ENCODE results near the gene ELL2.

The ELL2 gene

GRCh38 chr5:95989283-95990048, 27.8 kb upstream of the ELL2 start:
- no peak overlapping the region for H3K4me3 ChIP-seq (ENCODE audit: low read length)
- H3K4me1 ChIP-seq (ENCODE audit: low read length), result no peaks in the 10 kb centered on the region
- no peaks in the 10 kb centered on the region for H3K27me3 ChIP-seq (replicated peaks; ENCODE audit: insufficient read depth, low read length)
- no peaks in the 10 kb centered on the region for H4K20me1 ChIP-seq (ENCODE audit: insufficient read depth, low read length)
- no peak overlapping the region for H3K4me2 ChIP-seq (ENCODE audit: low read depth, low read length)
- H3K27ac ChIP-seq (ENCODE audit: low read length), result no peak overlapping the region
- TF ChIP-seq EZH2phosphoT487 (IDR thresholded peaks at IDR 0.05; ENCODE audit: low read length) (no peak), CTCF (IDR thresholded peaks at IDR 0.05; ENCODE audit: low read length) (no peak), EZH2 (optimal IDR thresholded peaks at IDR 0.05; ENCODE audit: low read depth, low read length) (no peak)
- H2AFZ ChIP-seq (ENCODE audit: low read length), result no peak overlapping the region
- DNase-seq, result no peak
- H3K9ac ChIP-seq (ENCODE audit: low read length), result no peak overlapping the region
- H3F3A ChIP-seq (ENCODE audit: insufficient read depth, low read length), result no peaks in the 10 kb centered on the region
- H3K79me2 ChIP-seq (ENCODE audit: low read length), result no peaks in the 10 kb centered on the region
- no peaks in the 10 kb centered on the region for H3K9me2 ChIP-seq (replicated peaks; ENCODE audit: insufficient read depth, low read length)
- H3K9me3 ChIP-seq (replicated peaks; ENCODE audit: insufficient read depth, low read length), result no peaks in the 10 kb centered on the region
- no peaks in the 10 kb centered on the region for H3K36me3 ChIP-seq (replicated peaks; ENCODE audit: insufficient read depth, low read length)

- no peaks in the 10 kb centered on the region for H3K27me3 ChIP-seq (replicated peaks; ENCODE audit: insufficient read depth, low read length)
- no peak overlapping the region for H3K4me2 ChIP-seq (ENCODE audit: low read depth, low read length)
- no peak for DNase-seq
- no peak overlapping the region for H3K4me3 ChIP-seq (ENCODE audit: low read length)
- H3K4me1 ChIP-seq (ENCODE audit: low read length), result no peaks in the 10 kb centered on the region
- no peak overlapping the region for H2AFZ ChIP-seq (ENCODE audit: low read length)
- no peak overlapping the region for H3K9ac ChIP-seq (ENCODE audit: low read length)
- H3K36me3 ChIP-seq (replicated peaks; ENCODE audit: insufficient read depth, low read length), result no peaks in the 10 kb centered on the region
- no peaks in the 10 kb centered on the region for H3K9me3 ChIP-seq (replicated peaks; ENCODE audit: insufficient read depth, low read length)
- H3F3A ChIP-seq (ENCODE audit: insufficient read depth, low read length), result no peaks in the 10 kb centered on the region
- TF ChIP-seq EZH2 (optimal IDR thresholded peaks at IDR 0.05; ENCODE audit: low read depth, low read length), result no peak
- TF ChIP-seq CTCF (IDR thresholded peaks at IDR 0.05; ENCODE audit: low read length), result no peak
- TF ChIP-seq EZH2phosphoT487 (IDR thresholded peaks at IDR 0.05; ENCODE audit: low read length), result no peak
- H3K79me2 ChIP-seq (ENCODE audit: low read length), result no peaks in the 10 kb centered on the region
- no peaks in the 10 kb centered on the region for H4K20me1 ChIP-seq (ENCODE audit: insufficient read depth, low read length)
- no peaks in the 10 kb centered on the region for H3K9me2 ChIP-seq (replicated peaks; ENCODE audit: insufficient read depth, low read length)
- no peak overlapping the region for H3K27ac ChIP-seq (ENCODE audit: low read length)
Measured at GRCh38 chr5:95988877-95989276, 27.2 kb upstream of the ELL2 start.

GRCh38 chr5:95988094-95988493, 26.4 kb upstream of the ELL2 start:
- Histone ChIP-seq H3K27me3 (replicated peaks; ENCODE audit: insufficient read depth, low read length) (no peaks in the 10 kb centered on the region), H3K9me2 (replicated peaks; ENCODE audit: insufficient read depth, low read length) (no peaks in the 10 kb centered on the region), H3K79me2 (ENCODE audit: low read length) (no peaks in the 10 kb centered on the region), H3K4me3 (ENCODE audit: low read length) (no peak overlapping the region), H3K36me3 (replicated peaks; ENCODE audit: insufficient read depth, low read length) (no peaks in the 10 kb centered on the region), H3K9me3 (replicated peaks; ENCODE audit: insufficient read depth, low read length) (no peaks in the 10 kb centered on the region), H3K9ac (ENCODE audit: low read length) (no peak overlapping the region), H4K20me1 (ENCODE audit: insufficient read depth, low read length) (no peaks in the 10 kb centered on the region), H2AFZ (ENCODE audit: low read length) (no peak overlapping the region), H3K4me1 (ENCODE audit: low read length) (no peaks in the 10 kb centered on the region), H3F3A (ENCODE audit: insufficient read depth, low read length) (no peaks in the 10 kb centered on the region), H3K4me2 (ENCODE audit: low read depth, low read length) (no peak overlapping the region), H3K27ac (ENCODE audit: low read length) (no peak overlapping the region)
- TF ChIP-seq EZH2phosphoT487 (IDR thresholded peaks at IDR 0.05; ENCODE audit: low read length), result no peak
- no peak for TF ChIP-seq EZH2 (optimal IDR thresholded peaks at IDR 0.05; ENCODE audit: low read depth, low read length)
- TF ChIP-seq CTCF (IDR thresholded peaks at IDR 0.05; ENCODE audit: low read length), result no peak
- DNase-seq, result no peak
